Mucosa of rectum (tissue), 2 donors: Measurements from ENCODE around the gene RNF212.

Source experiments
- H3K27ac ChIP-seq, 2 donors: one replicate each; pipeline ENCODE4 v1.7.0; 2013; ENCODE audit warnings: inconsistent platforms in 2 of 2, low read depth in 2 of 2, low read length in 2 of 2
- H3K27me3 ChIP-seq, 2 donors: one replicate each; pipeline ENCODE4 v1.7.0; 2013; ENCODE audit warnings: low read length in 2 of 2; ENCODE audit not compliant: control insufficient read depth in 2 of 2, insufficient read depth in 2 of 2
- H3K36me3 ChIP-seq, 2 donors: one replicate each; pipeline ENCODE4 v1.7.0; 2013; ENCODE audit warnings: low read length in 2 of 2; ENCODE audit not compliant: control insufficient read depth in 2 of 2, insufficient read depth in 2 of 2
- H3K4me1 ChIP-seq, 2 donors: one replicate each; pipeline ENCODE4 v1.7.0; 2013; ENCODE audit warnings: low read length in 2 of 2, mild to moderate bottlenecking in 1 of 2; ENCODE audit not compliant: control insufficient read depth in 2 of 2, insufficient read depth in 2 of 2
- H3K4me3 ChIP-seq, 2 donors: one replicate each; pipeline ENCODE4 v1.7.0; 2013; ENCODE audit warnings: low read length in 2 of 2
- H3K9ac ChIP-seq, 2 donors: one replicate each; pipeline ENCODE4 v1.7.0; 2013; ENCODE audit warnings: low read length in 2 of 2, low read depth in 1 of 2, mild to moderate bottlenecking in 1 of 2
- H3K9me3 ChIP-seq, 2 donors: one replicate each; pipeline ENCODE4 v1.7.0; 2013; ENCODE audit warnings: low read length in 2 of 2; ENCODE audit not compliant: control insufficient read depth in 2 of 2
- donor health status: healthy.
- donor health status: Normal muscosa, but diverticular disease.

Gene RNF212

GRCh38 chr4:1099684-1100335 is 13.6 kb downstream of the RNF212 start:
- H3K9me3 ChIP-seq, result no peaks in the 10 kb centered on the region
- no peak overlapping the region for H3K9ac ChIP-seq
- peaks cover 2 to 4% of the 10 kb centered on the region in 2 donors for H3K4me1 ChIP-seq
- H3K36me3 ChIP-seq, result no peaks in the 10 kb centered on the region
- peak overlapping the region in 1 of 2 donors; percentile 23 for H3K4me3 ChIP-seq
- no peak overlapping the region for H3K27ac ChIP-seq
- no peaks in the 10 kb centered on the region for H3K27me3 ChIP-seq

DNA sequence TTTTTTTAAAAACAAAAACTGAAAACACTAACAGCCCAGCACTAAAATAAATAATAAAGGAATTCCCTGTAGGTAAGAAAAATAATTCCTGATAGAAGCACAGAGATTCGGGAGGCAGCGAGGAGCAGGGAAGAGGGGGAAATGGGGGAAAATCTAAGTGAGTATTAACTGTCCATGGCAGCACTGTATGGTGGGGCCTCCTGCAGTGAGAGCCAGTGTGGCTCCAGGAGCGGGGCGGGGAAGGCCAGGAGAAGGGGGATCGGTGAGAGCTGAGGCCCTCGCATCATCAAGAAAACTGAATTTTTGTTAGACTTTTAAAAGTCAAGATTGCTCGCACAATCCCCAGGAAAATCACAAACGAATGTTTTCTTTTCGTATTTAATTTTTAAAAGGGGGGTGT is 14.1 kb downstream of the RNF212 start:
- no peaks in the 10 kb centered on the region for H3K36me3 ChIP-seq
- H3K27ac ChIP-seq, result no peak overlapping the region
- H3K4me1 ChIP-seq, result peaks cover 2 to 4% of the 10 kb centered on the region in 2 donors

DNA sequence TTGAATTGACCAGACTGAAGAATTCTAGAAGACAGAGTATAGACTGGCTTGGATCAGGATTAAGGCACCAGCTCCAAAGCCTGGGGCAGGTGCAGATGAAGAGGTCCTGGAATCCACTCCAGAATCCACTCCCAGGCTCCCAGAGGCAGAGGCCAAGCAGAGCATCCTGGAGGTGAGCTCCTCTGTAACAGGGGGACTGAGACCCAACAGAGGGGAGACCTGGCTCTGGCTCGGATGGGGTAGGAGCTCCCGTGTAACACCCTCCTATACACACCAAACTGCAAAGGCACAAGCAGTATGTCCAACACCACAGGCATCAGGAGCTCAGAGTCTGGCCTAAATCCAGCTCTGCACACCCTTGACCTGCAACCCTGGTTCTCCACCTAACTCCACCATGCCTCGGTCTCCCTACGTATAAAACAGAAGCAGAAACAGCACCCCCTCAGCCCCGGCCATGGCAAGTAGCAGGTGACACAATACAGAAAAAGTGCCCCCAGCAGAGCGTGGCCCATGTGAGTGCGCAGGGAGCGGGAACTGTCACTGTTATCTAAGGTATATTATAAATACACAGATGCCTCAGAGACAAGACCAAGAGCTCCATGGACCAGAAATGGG is 14.9 kb downstream of the RNF212 start:
- H3K9ac ChIP-seq, result no peak overlapping the region
- no peaks in the 10 kb centered on the region for H3K36me3 ChIP-seq
- peaks cover 2 to 4% of the 10 kb centered on the region in 2 donors for H3K4me1 ChIP-seq
- H3K27me3 ChIP-seq, result no peaks in the 10 kb centered on the region
- H3K27ac ChIP-seq, result no peak overlapping the region
- H3K9me3 ChIP-seq, result no peaks in the 10 kb centered on the region
- no peak overlapping the region for H3K4me3 ChIP-seq

More for the DNA sequence above, 14.1 kb downstream of the RNF212 start:
- no peaks in the 10 kb centered on the region for H3K27me3 ChIP-seq
- H3K4me3 ChIP-seq, result no peak overlapping the region
- H3K9ac ChIP-seq, result no peak overlapping the region
- no peaks in the 10 kb centered on the region for H3K9me3 ChIP-seq

DNA sequence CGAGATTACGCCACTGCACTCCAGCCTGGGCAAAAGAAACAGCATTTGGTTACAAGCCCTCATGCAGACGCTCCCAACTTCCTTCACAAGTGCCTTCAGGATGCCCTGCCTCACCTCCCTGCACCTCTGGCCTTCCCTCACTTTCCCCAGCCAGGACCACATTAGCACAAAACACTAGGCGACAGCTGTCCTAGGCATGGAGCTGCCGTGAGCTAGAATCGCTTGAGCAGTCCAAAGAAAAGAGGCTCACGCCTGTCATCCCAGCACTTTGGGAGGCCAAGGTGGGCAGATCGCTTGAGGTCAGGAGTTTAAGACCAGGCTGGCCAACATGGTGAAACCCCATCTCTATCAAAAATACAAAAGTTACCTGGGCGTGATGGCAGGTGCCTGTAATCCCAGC is 15.8 kb downstream of the RNF212 start:
- H3K36me3 ChIP-seq, result no peaks in the 10 kb centered on the region
- peaks cover 2 to 4% of the 10 kb centered on the region in 2 donors for H3K4me1 ChIP-seq
- H3K27ac ChIP-seq, result no peak overlapping the region
- no peak overlapping the region for H3K9ac ChIP-seq
- H3K9me3 ChIP-seq, result no peaks in the 10 kb centered on the region
- H3K4me3 ChIP-seq, result no peak overlapping the region
- no peaks in the 10 kb centered on the region for H3K27me3 ChIP-seq

GRCh38 chr4:1096841-1097240 is 16.5 kb downstream of the RNF212 start:
- Histone ChIP-seq H3K4me1 (peaks cover 2 to 4% of the 10 kb centered on the region in 2 donors), H3K36me3 (no peaks in the 10 kb centered on the region), H3K27ac (no peak overlapping the region), H3K4me3 (no peak overlapping the region), H3K27me3 (no peaks in the 10 kb centered on the region), H3K9ac (no peak overlapping the region), H3K9me3 (no peaks in the 10 kb centered on the region)

DNA sequence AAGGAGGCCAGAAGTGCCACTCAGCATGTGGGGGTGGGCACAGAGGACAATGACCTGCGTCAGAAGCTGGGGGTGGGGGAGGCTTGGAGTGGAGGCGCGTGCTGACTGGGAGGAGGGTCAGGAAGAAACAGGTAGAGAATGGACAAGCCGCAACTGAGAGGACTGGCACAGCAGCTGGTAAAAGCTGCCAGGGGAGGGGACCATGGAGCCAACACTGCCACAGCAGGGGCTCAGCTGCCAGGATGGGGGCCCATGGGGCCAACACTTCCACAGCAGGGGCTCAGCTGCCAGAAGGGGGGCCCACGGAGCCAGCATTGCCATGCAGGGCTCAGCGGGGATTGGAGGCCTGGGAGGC is 19.1 kb downstream of the RNF212 start:
- Histone ChIP-seq H3K36me3 (no peaks in the 10 kb centered on the region), H3K9me3 (no peaks in the 10 kb centered on the region), H3K27me3 (no peaks in the 10 kb centered on the region), H3K9ac (no peak overlapping the region), H3K4me1 (no peaks in the 10 kb centered on the region), H3K27ac (no peak overlapping the region), H3K4me3 (no peak overlapping the region)

DNA sequence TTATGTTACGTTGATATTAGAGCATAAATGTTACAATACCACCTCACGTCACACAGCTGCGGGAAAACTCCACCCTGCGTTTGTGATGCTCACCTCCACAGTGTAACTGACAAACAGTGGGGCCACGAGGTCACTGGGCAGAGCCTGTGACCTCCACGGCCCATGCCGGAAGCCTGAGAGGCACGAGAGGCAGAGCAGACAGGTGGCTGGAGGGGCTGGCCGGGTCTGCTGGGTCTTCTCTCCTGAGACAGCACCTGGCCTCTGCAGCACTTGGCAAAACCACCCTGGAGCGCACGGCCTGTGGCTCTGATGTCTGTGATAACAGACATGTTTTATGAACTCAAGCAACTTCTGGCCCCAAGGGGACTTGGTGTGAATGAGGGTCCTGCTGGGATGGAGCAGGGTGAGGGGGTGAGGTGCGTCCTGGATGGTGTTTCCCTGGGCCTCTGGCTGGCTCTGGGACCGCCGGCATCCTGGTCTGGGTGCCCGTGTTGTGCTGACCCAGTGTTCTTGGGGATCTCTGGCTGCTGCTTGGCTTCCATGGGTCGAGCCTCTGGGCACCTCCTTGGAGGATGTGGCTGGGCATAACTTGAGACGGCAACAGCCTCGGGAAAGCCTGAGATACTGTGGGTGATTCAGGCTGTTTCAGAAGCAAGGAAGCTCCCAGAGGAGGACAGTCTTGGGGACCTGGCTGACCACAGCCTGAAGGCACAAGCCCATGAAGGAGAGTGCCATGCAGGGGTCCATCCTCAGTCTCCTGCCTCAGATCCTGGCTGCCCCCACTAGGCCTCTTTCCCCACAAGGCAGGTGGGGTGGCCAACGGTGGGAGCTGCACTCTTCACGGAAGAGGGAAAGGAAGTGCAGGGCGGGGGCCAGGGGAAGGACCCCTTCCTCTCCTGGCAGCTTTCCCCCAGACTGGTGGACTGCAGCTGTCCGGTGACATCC is 19.7 kb downstream of the RNF212 start:
- no peaks in the 10 kb centered on the region for H3K36me3 ChIP-seq
- H3K4me1 ChIP-seq, result no peaks in the 10 kb centered on the region
- no peaks in the 10 kb centered on the region for H3K9me3 ChIP-seq
- H3K4me3 ChIP-seq, result no peak overlapping the region
- no peak overlapping the region for H3K27ac ChIP-seq
- no peaks in the 10 kb centered on the region for H3K27me3 ChIP-seq
- no peak overlapping the region for H3K9ac ChIP-seq

GRCh38 chr4:1092983-1093361 is 20.4 kb downstream of the RNF212 start:
- no peaks in the 10 kb centered on the region for H3K36me3 ChIP-seq
- no peak overlapping the region for H3K9ac ChIP-seq
- no peaks in the 10 kb centered on the region for H3K9me3 ChIP-seq
- no peaks in the 10 kb centered on the region for H3K4me1 ChIP-seq
- H3K27me3 ChIP-seq, result no peaks in the 10 kb centered on the region
- H3K4me3 ChIP-seq, result no peak overlapping the region
- H3K27ac ChIP-seq, result no peak overlapping the region

- Histone ChIP-seq H3K36me3 (no peaks in the 10 kb centered on the region), H3K27ac (no peak overlapping the region), H3K27me3 (no peaks in the 10 kb centered on the region), H3K9me3 (no peaks in the 10 kb centered on the region), H3K9ac (no peak overlapping the region), H3K4me3 (no peak overlapping the region), H3K4me1 (no peaks in the 10 kb centered on the region)
These were observed 21.1 kb downstream of the RNF212 start for GRCh38 chr4:1092026-1092982.
